HG02763 (cell line): ENCODE measurements around the gene NOP9.
"Not testable (repeated sequence)": the region's sequence is repeated elsewhere in the genome, so short reads cannot be mapped to it uniquely, and the experiment has no call there.

Experiments used
- ATAC-seq: cut with Tn5 transposase; IDR thresholded peaks from one replicate; pipeline ENCODE4 v1.9.1; 2021; ENCODE audit warnings: mild to moderate bottlenecking, moderate library complexity; ENCODE audit not compliant: unreplicated experiment

The NOP9 gene

GRCh38 chr14:24323341-24323740 lies 23.7 kb downstream of the NOP9 start:
- no peak for ATAC-seq

GRCh38 chr14:24324024-24324423 lies 24.4 kb downstream of the NOP9 start:
- no peak for ATAC-seq

- ATAC-seq = no peak
These were observed 25.4 kb downstream of the NOP9 start for GRCh38 chr14:24325041-24325530.

GRCh38 chr14:24325963-24326362 lies 26.3 kb downstream of the NOP9 start:
- ATAC-seq = no peak

GRCh38 chr14:24327303-24327702 lies 27.7 kb downstream of the NOP9 start:
- no peak for ATAC-seq

GRCh38 chr14:24327914-24328313 lies 28.3 kb downstream of the NOP9 start:
- not testable (repeated sequence) for ATAC-seq

- no peak for ATAC-seq
These were observed 29.5 kb downstream of the NOP9 start for GRCh38 chr14:24329073-24329663.

GRCh38 chr14:24329736-24330135 lies 30.1 kb downstream of the NOP9 start:
- ATAC-seq = no peak

- ATAC-seq = no peak
These were observed 31.5 kb downstream of the NOP9 start for GRCh38 chr14:24330973-24331674.

GRCh38 chr14:24331731-24332267 lies 32.1 kb downstream of the NOP9 start:
- ATAC-seq = no peak

GRCh38 chr14:24332268-24332993 lies 32.8 kb downstream of the NOP9 start:
- peak; percentile 81 for ATAC-seq

GRCh38 chr14:24334431-24335291 lies 35.0 kb downstream of the NOP9 start, which contains the start of gene ADCY4:
Gene ADCY4 (minus strand): TSS chr14:24335071. CDS start chr14:24334652, 419 bp downstream.
- ATAC-seq = no peak

- ATAC-seq = no peak
These were observed 36.0 kb downstream of the NOP9 start for GRCh38 chr14:24335461-24336171.

GRCh38 chr14:24337144-24337823 lies 37.6 kb downstream of the NOP9 start:
- no peak for ATAC-seq

GRCh38 chr14:24337824-24338175 lies 38.1 kb downstream of the NOP9 start:
- no peak for ATAC-seq

- no peak for ATAC-seq
These were observed 39.2 kb downstream of the NOP9 start for GRCh38 chr14:24338843-24339242.

GRCh38 chr14:24339284-24340151 lies 39.9 kb downstream of the NOP9 start, which contains the start of gene RIPK3:
Gene RIPK3 (minus strand): TSS chr14:24339991. CDS start chr14:24339826, 165 bp downstream.
- ATAC-seq = peak; percentile 74

GRCh38 chr14:24340606-24341005 lies 41.0 kb downstream of the NOP9 start:
- ATAC-seq = no peak
